ENCODE results near the gene WFDC8. TPM values are rescaled to one million over a fixed set of nuclear protein-coding genes. Genes with fewer than 3 reads are reported as not detected.

WFDC8 gene
- total RNA-seq, 1 experiment from 2014 or later, result not detected

GRCh38 chr20:45518282-45518681 lies 60.8 kb downstream of the WFDC8 start:
- DNase-seq (peak; percentile 93), ATAC-seq (peak; percentile 95)
- Histone ChIP-seq H3K27me3 (ENCODE audit: low read length) (no peaks in the 10 kb centered on the region), H3K9ac (ENCODE audit: low read length) (no peak overlapping the region), H3K36me3 (ENCODE audit: low read depth, low read length) (no peaks in the 10 kb centered on the region), H3K9me3 (ENCODE audit: low read length) (no peaks in the 10 kb centered on the region), H3K9me2 (replicated peaks; ENCODE audit: low read length) (no peaks in the 10 kb centered on the region), H2AFZ (ENCODE audit: low read length) (no peak overlapping the region), H3K4me3 (ENCODE audit: low read length) (no peak overlapping the region), H3K27ac (ENCODE audit: low read length) (peak overlapping the region; percentile 19; the same call in 1 of the 2 replicates), H4K20me1 (ENCODE audit: low read length) (no peaks in the 10 kb centered on the region), H3K4me2 (ENCODE audit: low read length) (peak overlapping the region; percentile 27), H3K4me1 (ENCODE audit: insufficient read depth, low read length) (peaks cover 17% of the 10 kb centered on the region), H3F3A (ENCODE audit: low read length, unreplicated experiment) (no peaks in the 10 kb centered on the region), H3K79me2 (ENCODE audit: low read length) (no peaks in the 10 kb centered on the region)
- POLR2A ChIA-PET (ENCODE audit: unreplicated experiment), result interaction anchor here (0.6 kb wide), 1 partner anchor 285 kb away, joined by 3 read pairs; no protein-coding TSS in a partner anchor
- CTCF ChIA-PET, result interaction anchor here (0.5 to 0.8 kb wide), 5 partner anchors 17 to 253 kb away, joined by 3 to 5 read pairs (median 3); partner anchors contain the start of gene WFDC10A
- no TSS peak for BruUV-seq (replicated peaks)
- TF ChIP-seq CTCF (conservative IDR thresholded peaks at IDR 0.05; ENCODE audit: low read depth, low read length) (no peak), EZH2phosphoT487 (IDR thresholded peaks at IDR 0.05; ENCODE audit: borderline replicate concordance, low read length) (no peak), EZH2 (IDR thresholded peaks at IDR 0.05; ENCODE audit: low read length, unreplicated experiment) (no peak)
- intact Hi-C loops (cut with micrococcal nuclease), result no loop called here

GRCh38 chr20:45515147-45515913 lies 63.8 kb downstream of the WFDC8 start, which contains the start of gene SPINT3:
TSS of gene SPINT3 (minus strand) at chr20:45515622. CDS start at chr20:45515608, 14 bp downstream.
- ChIA-PET POLR2A (ENCODE audit: unreplicated experiment) (no interaction called here), CTCF (no interaction called here)
- TF ChIP-seq EZH2 (IDR thresholded peaks at IDR 0.05; ENCODE audit: low read length, unreplicated experiment) (no peak), CTCF (conservative IDR thresholded peaks at IDR 0.05; ENCODE audit: low read depth, low read length) (no peak), EZH2phosphoT487 (IDR thresholded peaks at IDR 0.05; ENCODE audit: borderline replicate concordance, low read length) (no peak)

More at GRCh38 chr20:45515147-45515913, 63.8 kb downstream of the WFDC8 start, which contains the start of gene SPINT3:
- Histone ChIP-seq H3K9ac (ENCODE audit: low read length) (no peak within 1 kb of the TSS), H3K27ac (ENCODE audit: low read length) (no peak within 1 kb of the TSS), H3F3A (ENCODE audit: low read length, unreplicated experiment) (no peaks in the 10 kb centered on the region), H3K36me3 (ENCODE audit: low read depth, low read length) (no peaks in the 10 kb centered on the region), H3K4me2 (ENCODE audit: low read length) (no peak within 1 kb of the TSS), H3K4me3 (ENCODE audit: low read length) (no peak within 1 kb of the TSS), H3K4me1 (ENCODE audit: insufficient read depth, low read length) (peaks cover 16% of the 10 kb centered on the region), H2AFZ (ENCODE audit: low read length) (no peak within 1 kb of the TSS), H3K27me3 (ENCODE audit: low read length) (no peaks in the 10 kb centered on the region), H3K9me2 (replicated peaks; ENCODE audit: low read length) (no peaks in the 10 kb centered on the region), H4K20me1 (ENCODE audit: low read length) (no peaks in the 10 kb centered on the region), H3K9me3 (ENCODE audit: low read length) (no peaks in the 10 kb centered on the region), H3K79me2 (ENCODE audit: low read length) (no peaks in the 10 kb centered on the region)
- intact Hi-C loops (cut with micrococcal nuclease), result no loop called here
- DNase-seq (no peak), ATAC-seq (no peak)
- no TSS peak for BruUV-seq (replicated peaks)
